ENCODE measurements around the gene MC2R.
"Not testable (repeated sequence)": the region's sequence is repeated elsewhere in the genome, so short reads cannot be mapped to it uniquely, and the experiment has no call there.

Gene MC2R

DNA sequence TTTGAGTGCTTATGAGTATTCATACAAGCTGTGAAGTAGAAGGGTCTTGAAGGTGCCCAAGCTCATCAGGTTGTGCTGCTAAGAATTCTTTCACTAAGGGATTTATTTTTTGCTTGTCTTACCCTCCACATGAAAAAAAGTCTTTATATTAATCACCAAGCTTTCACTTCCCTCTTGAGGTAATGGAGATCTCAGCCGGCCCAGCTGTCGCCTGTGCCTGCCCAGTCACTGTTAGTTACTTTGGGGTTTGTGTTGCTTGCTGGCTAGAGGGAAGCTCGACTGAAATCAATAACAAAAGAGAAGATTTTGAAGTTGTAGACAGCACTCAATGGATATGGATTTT lies 21.9 kb downstream of the MC2R start:
- DNase-seq (ENCODE audit: low spot score): no peak

DNA sequence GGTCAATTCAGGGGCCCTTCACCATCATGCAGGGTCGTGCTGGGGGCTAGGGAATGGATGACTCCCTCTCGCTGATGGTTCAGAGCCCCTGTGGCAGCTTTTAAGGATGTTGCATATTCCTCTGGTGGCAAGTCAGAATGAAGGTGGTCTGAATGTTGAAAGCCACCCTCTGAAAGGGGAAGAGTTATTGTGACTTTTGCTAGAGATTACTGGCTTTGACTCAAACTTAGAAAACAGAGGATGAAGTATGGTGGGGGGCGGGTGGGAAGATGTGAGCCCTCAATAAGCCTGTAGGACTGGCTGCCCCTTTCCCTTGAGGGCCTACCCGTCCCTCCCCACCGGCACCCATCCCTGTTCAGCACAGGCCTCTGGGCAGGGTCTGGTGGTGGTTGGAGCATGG lies 23.2 kb downstream of the MC2R start:
- no peak for DNase-seq (ENCODE audit: low spot score)

- DNase-seq (ENCODE audit: low spot score): no peak
Measured at GRCh38 chr18:13890761-13891361, 24.5 kb downstream of the MC2R start.

GRCh38 chr18:13889671-13890070 lies 25.7 kb downstream of the MC2R start:
- DNase-seq (ENCODE audit: low spot score): no peak

DNA sequence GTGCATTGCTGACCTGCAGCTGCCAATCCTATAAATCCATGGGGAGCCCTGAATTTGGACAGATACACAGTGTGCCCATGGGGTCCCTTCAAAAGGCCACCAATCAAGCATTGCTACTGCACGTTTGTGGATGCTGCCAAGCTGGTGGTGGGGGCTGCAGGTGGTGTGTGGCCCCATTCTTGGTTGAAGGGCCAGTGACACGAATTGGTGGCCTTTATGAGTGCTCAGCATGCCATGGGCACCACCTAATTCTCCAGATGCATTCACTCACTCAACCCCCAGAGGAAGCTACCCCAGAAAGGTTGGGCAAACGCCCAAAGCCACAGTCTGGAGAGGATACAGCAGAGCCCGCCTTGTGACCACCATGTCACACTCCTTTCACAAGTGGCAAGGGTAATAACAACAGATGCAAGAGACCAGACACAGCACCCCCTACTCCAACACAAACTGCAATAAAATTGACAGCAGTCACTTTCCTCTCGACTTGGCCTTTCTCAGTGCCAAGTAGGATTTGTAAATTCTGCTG lies 27.1 kb downstream of the MC2R start:
- no peak for DNase-seq (ENCODE audit: low spot score)

- DNase-seq (ENCODE audit: low spot score): no peak
Measured at GRCh38 chr18:13885009-13885408, 30.3 kb downstream of the MC2R start.

GRCh38 chr18:13879937-13880336 lies 35.4 kb downstream of the MC2R start:
- no peak for DNase-seq (ENCODE audit: low spot score)

- no peak for DNase-seq (ENCODE audit: low spot score)
Measured at GRCh38 chr18:13879492-13879891, 35.8 kb downstream of the MC2R start.

DNA sequence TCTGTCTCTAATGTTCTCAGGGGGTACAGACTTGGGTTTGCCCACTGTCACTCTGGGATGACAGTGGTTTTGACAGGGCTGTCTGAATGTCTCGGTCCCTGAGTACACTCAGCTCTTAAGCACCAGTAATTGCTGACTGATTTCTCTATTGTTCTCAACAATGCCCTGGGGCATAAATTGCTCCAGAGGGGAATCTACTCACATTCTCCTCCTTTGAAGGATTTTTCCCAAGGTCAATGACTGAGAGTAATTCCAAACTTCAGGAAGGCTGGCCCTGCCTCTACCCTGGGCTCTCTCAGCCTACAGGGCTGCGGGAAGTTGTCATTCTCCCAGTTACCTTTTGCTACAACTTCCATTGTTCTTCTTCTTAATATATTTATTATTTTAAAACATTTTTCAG lies 36.5 kb downstream of the MC2R start:
- DNase-seq (ENCODE audit: low spot score): no peak

GRCh38 chr18:13877157-13877556 lies 38.2 kb downstream of the MC2R start:
- DNase-seq (ENCODE audit: low spot score): no peak

DNA sequence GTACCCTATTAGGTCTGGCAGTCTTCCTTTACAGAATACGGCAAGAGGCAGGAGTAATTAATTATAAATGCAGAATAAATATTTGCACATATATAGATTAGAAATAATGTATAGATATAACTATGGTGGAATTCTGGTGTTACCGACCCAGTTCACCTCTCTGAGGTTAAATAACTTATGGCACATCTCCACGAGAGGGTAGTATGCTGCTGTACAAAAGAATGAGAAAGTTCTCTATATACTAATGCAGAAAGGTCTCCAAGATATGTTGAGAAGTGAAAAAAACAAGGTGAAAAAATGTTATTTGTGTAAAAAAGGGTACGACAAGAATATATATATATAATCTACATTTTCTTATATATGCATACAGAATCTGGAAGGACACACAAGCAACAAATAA lies 40.8 kb downstream of the MC2R start:
- no peak for DNase-seq (ENCODE audit: low spot score)

DNA sequence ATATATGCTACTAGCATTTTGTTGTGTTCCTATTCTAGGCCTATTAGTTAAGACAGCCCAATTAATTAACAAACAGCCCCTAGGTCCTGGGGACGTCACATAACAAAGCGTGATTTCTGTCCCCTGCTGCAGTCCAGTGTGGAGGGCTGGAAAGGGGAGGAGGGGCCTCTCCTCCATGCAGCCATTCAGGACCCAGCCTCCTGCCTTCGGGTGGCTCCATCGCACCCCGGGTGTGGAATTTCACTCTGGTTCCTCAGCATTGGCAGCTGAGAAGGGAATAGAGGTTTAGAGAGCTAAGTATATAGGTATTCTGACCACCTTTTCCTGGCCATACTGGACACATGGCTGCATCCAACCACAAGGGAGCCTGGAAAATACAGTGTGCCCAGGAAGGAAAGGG lies 42.4 kb downstream of the MC2R start:
- no peak for DNase-seq (ENCODE audit: low spot score)

- no peak for DNase-seq (ENCODE audit: low spot score)
Measured at GRCh38 chr18:13872373-13872772, 43.0 kb downstream of the MC2R start.

GRCh38 chr18:13871701-13872100 lies 43.6 kb downstream of the MC2R start:
- DNase-seq (ENCODE audit: low spot score): no peak

GRCh38 chr18:13868501-13869271 lies 46.6 kb downstream of the MC2R start:
- no peak for DNase-seq (ENCODE audit: low spot score)

- not testable (repeated sequence) for DNase-seq (ENCODE audit: low spot score)
Measured at GRCh38 chr18:13862898-13863297, 52.4 kb downstream of the MC2R start.

DNA sequence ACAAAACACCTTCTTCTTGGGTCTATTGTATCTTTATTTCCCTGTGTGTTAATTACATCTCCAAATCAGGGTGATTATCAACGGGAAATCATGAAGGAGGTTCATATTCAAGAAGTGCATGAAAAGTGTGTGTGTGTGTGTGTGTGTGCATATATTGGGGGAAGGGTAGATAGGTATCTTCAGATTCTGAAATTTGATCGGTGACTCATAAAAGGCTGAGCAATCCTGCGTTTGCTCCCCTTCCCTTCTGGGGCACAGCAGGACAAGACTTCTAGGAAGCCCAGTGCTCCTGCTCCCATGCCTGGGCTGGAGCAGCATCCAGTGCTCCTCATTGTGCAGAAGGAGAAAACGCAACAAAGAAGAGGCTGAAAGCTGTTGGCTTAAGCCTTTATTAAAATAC lies 65.5 kb downstream of the MC2R start:
- DNase-seq (ENCODE audit: low spot score): no peak

- DNase-seq (ENCODE audit: low spot score): no peak
Measured at GRCh38 chr18:13836559-13836958, 78.8 kb downstream of the MC2R start.

DNA sequence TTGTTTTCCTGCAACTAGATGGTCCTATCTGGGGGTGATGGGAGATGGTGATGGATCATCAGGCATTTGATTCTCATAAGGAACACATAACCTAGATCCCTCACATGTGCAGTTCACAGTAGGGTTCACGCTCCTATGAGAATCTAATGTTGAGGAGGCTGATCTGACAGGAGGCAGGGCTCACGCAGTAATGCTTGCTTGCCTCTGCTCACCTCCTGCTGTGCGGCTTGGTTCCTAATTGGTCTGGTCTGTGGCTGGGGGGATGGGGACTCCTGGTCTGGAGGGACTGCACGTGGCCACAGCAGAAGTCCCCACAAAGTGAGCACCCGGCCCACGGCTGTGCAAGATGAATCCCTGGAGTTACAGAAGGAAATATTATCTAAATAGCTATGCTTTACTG lies 80.1 kb downstream of the MC2R start:
- DNase-seq (ENCODE audit: low spot score): no peak

DNA sequence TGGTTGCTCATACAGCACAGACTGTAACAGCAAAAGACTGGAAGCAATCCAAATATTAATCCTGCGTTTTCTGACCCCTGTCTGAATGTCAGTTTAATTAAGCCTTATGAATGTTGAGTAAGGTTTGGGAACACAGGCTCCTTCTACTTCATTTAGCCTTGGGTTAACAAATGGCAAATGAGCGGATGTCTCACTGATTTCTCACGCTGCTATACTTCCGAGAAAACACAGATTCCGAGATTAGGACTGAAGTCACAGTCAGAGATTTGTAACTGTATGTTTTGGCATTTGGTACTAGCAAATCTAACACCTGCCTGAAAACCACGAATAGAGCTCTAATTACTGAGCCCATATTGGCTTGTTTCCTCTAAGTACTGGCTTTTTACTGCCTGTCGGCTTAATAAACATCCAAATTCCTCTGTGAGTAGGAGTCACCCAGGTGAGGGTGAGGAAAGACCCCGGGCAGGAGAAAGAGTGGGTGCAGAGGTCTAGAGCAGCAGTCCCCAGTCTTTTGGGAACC lies 80.8 kb downstream of the MC2R start:
- no peak for DNase-seq (ENCODE audit: low spot score)
